WTC11 (cell line): Measurements from ENCODE around the gene DCP1A. TPM values are rescaled to one million over a fixed set of nuclear protein-coding genes. Genes with fewer than 3 reads are reported as not detected.
A peak's percentile ranks its signal among the peaks of the same experiment; 100 is the strongest.
"Not testable (repeated sequence)": the region's sequence is repeated elsewhere in the genome, so short reads cannot be mapped to it uniquely, and the experiment has no call there.

Experiments used
- ATAC-seq: fragments of 200-7000 bp; cut with Tn5 transposase; 2 replicates; pipeline ENCODE4 v1.10.0; 2021; ENCODE audit warnings: mild to moderate bottlenecking, moderate library complexity
- CTCF ChIA-PET: fragments of 300-600 bp; sonication (Branson Sonifier 250); formaldehyde crosslinking; loops from one replicate; lab custom pipeline; 2021; ENCODE audit warnings: antibody characterized with exemption; lab: Charles Lee
- POLR2A ChIA-PET: fragments of 350-600 bp; sonication (Branson Sonifier 250); formaldehyde crosslinking; loops from one replicate; lab custom pipeline; 2021; ENCODE audit warnings: antibody characterized with exemption; lab: Charles Lee
- DNase-seq: peaks from one replicate; pipeline ENCODE4 v3.0.0; 2021; ENCODE audit warnings: low spot score
- H3K27ac Mint-ChIP-seq: 2 replicates; pipeline ENCODE4 v1.8.0; 2021; ENCODE audit warnings: mixed read lengths
- H3K27me3 Mint-ChIP-seq: 2 replicates; pipeline ENCODE4 v1.8.0; 2021; ENCODE audit warnings: low read depth, mild to moderate bottlenecking, moderate library complexity, mixed read lengths
- H3K36me3 Mint-ChIP-seq: 2 replicates; pipeline ENCODE4 v1.8.0; 2021; ENCODE audit warnings: mixed read lengths
- H3K4me1 Mint-ChIP-seq: 2 replicates; pipeline ENCODE4 v1.8.0; 2022; ENCODE audit warnings: mixed read lengths
- H3K4me3 Mint-ChIP-seq: 2 replicates; pipeline ENCODE4 v1.8.0; 2021; ENCODE audit warnings: mild to moderate bottlenecking, moderate library complexity, mixed read lengths
- H3K9me3 Mint-ChIP-seq: 2 replicates; pipeline ENCODE4 v1.8.0; 2021; ENCODE audit warnings: mixed read lengths
- GRHL2 ChIP-seq: fragments of 250-450 bp; sonication (Bioruptor Pico); IDR thresholded peaks from 2 replicates; pipeline ENCODE4 v1.8.0; 2022; ENCODE audit warnings: mild to moderate bottlenecking, moderate library complexity; ENCODE audit not compliant: insufficient replicate concordance, severe bottlenecking
- HMGXB4 ChIP-seq: sonication (generic); formaldehyde crosslinking; IDR thresholded peaks from 2 replicates; pipeline ENCODE4 v1.8.1; 2023; ENCODE audit warnings: mild to moderate bottlenecking, moderate library complexity, missing genetic modification reagents
- IRF2 ChIP-seq: sonication (generic); formaldehyde crosslinking; IDR thresholded peaks from 2 replicates; pipeline ENCODE4 v1.8.0; 2022; ENCODE audit warnings: low read depth, missing genetic modification reagents, borderline replicate concordance
- JAZF1 ChIP-seq: fragments of 250-450 bp; sonication (Bioruptor Pico); IDR thresholded peaks from 2 replicates; pipeline ENCODE4 v1.9.0; 2021; ENCODE audit warnings: moderate library complexity, mild to moderate bottlenecking, inconsistent platforms
- MYBL2 ChIP-seq: sonication (generic); formaldehyde crosslinking; IDR thresholded peaks from 2 replicates; pipeline ENCODE4 v1.8.1; 2023; ENCODE audit warnings: mild to moderate bottlenecking, moderate library complexity, missing genetic modification reagents
- NFATC4 ChIP-seq: fragments of 250-450 bp; sonication (Bioruptor Pico); IDR thresholded peaks from 2 replicates; pipeline ENCODE4 v1.9.0; 2021; ENCODE audit warnings: mild to moderate bottlenecking
- TEAD1 ChIP-seq: sonication (generic); formaldehyde crosslinking; IDR thresholded peaks from 2 replicates; pipeline ENCODE4 v1.8.0; 2022; ENCODE audit warnings: mild to moderate bottlenecking, missing genetic modification reagents
- TP53 ChIP-seq: sonication (generic); formaldehyde crosslinking; IDR thresholded peaks from 2 replicates; pipeline ENCODE4 v1.8.1; 2023; ENCODE audit warnings: mild to moderate bottlenecking, missing genetic modification reagents
- USF2 ChIP-seq: sonication (generic); formaldehyde crosslinking; IDR thresholded peaks from 2 replicates; pipeline ENCODE4 v1.8.1; 2023; ENCODE audit warnings: mild to moderate bottlenecking, missing genetic modification reagents, moderate library complexity
- ZNF121 ChIP-seq: sonication (generic); formaldehyde crosslinking; IDR thresholded peaks from 2 replicates; pipeline ENCODE4 v1.8.0; 2023; ENCODE audit warnings: missing genetic modification reagents
- ZNF416 ChIP-seq: fragments of 250-450 bp; sonication (Bioruptor Pico); IDR thresholded peaks from 2 replicates; pipeline ENCODE4 v1.9.0; 2021; ENCODE audit warnings: mild to moderate bottlenecking, inconsistent platforms
- total RNA-seq: library from RNA; stranded (reverse); gene quantifications from 3 replicates; pipeline ENCODE4 v1.2.3, GENCODE V29; 2021
- TF ChIP-seq, protein P1 (sequence below): sonication (generic); formaldehyde crosslinking; IDR thresholded peaks from 2 replicates; pipeline ENCODE4 v1.8.0; 2023; ENCODE audit warnings: missing genetic modification reagents, mild to moderate bottlenecking, borderline replicate concordance
- TF ChIP-seq, protein P2 (sequence below): sonication (generic); formaldehyde crosslinking; IDR thresholded peaks from 2 replicates; pipeline ENCODE4 v1.8.0; 2022; ENCODE audit warnings: mild to moderate bottlenecking, missing genetic modification reagents

DCP1A gene
- total RNA-seq, 1 experiment from 2014 or later, result 19.1 TPM

DNA sequence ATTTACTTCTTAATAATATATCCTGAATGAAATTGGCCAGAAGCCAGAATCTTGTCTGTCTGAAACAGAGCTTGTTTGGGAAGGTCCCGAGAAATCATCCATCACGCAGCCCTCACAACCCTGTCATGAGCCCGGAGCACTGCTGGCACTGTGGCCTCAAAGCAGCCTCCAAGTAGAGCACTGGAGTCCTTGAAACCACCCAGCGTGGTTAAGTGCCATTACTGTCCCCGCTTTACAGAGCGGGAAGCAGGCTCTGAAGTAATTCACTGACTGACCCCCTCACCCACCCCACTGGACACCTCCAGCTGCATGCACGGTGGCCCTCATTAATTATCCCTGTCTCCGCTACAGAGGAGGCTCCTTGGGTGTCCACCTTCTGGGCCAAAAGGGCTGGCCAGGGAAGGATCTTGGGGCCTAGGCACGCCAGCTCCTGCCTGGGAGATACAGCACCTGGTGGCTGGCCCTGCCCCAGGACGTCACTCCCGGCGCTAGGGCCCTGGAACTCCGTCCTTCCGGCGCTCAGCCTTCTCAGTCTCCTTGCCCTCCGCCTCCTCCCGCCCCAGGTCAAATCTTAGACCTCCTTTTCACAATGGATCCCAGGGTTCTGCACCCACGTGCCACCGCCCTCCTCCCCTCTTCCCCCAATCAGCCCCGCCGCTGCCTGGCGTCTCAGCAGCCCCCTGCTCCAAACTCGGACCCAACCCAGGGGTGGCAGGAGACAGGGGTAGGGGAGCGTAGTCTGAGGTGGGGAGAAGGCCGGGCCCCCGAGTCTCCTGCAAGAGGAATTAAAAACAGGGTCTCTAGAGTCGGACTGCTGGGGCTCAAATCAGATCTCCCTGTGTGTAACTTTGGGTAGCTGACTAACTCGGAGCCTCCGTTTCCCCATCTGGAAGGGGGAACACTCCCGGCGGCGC lies 92.6 kb downstream of the DCP1A start (continued):
- TF ChIP-seq, protein P1, sequence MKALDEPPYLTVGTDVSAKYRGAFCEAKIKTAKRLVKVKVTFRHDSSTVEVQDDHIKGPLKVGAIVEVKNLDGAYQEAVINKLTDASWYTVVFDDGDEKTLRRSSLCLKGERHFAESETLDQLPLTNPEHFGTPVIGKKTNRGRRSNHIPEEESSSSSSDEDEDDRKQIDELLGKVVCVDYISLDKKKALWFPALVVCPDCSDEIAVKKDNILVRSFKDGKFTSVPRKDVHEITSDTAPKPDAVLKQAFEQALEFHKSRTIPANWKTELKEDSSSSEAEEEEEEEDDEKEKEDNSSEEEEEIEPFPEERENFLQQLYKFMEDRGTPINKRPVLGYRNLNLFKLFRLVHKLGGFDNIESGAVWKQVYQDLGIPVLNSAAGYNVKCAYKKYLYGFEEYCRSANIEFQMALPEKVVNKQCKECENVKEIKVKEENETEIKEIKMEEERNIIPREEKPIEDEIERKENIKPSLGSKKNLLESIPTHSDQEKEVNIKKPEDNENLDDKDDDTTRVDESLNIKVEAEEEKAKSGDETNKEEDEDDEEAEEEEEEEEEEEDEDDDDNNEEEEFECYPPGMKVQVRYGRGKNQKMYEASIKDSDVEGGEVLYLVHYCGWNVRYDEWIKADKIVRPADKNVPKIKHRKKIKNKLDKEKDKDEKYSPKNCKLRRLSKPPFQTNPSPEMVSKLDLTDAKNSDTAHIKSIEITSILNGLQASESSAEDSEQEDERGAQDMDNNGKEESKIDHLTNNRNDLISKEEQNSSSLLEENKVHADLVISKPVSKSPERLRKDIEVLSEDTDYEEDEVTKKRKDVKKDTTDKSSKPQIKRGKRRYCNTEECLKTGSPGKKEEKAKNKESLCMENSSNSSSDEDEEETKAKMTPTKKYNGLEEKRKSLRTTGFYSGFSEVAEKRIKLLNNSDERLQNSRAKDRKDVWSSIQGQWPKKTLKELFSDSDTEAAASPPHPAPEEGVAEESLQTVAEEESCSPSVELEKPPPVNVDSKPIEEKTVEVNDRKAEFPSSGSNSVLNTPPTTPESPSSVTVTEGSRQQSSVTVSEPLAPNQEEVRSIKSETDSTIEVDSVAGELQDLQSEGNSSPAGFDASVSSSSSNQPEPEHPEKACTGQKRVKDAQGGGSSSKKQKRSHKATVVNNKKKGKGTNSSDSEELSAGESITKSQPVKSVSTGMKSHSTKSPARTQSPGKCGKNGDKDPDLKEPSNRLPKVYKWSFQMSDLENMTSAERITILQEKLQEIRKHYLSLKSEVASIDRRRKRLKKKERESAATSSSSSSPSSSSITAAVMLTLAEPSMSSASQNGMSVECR (CRISPR knock-in tag), result no peak
- TF ChIP-seq JAZF1 (CRISPR knock-in tag) (no peak), TEAD1 (CRISPR knock-in tag) (0 out of 2 replicates have a peak, but pooled peaks have one; percentile 1), GRHL2 (no peak), MYBL2 (CRISPR knock-in tag) (0 out of 2 replicates have a peak, but pooled peaks have one; percentile 59), TP53 (peak; percentile 57; the same call in 1 of the 2 replicates), ZNF416 (0 out of 2 replicates have a peak, but pooled peaks have one; percentile 27), HMGXB4 (peak; percentile 66; the same call in 1 of the 2 replicates), USF2 (peak; percentile 65), NFATC4 (no peak)
- TF ChIP-seq, protein P2, sequence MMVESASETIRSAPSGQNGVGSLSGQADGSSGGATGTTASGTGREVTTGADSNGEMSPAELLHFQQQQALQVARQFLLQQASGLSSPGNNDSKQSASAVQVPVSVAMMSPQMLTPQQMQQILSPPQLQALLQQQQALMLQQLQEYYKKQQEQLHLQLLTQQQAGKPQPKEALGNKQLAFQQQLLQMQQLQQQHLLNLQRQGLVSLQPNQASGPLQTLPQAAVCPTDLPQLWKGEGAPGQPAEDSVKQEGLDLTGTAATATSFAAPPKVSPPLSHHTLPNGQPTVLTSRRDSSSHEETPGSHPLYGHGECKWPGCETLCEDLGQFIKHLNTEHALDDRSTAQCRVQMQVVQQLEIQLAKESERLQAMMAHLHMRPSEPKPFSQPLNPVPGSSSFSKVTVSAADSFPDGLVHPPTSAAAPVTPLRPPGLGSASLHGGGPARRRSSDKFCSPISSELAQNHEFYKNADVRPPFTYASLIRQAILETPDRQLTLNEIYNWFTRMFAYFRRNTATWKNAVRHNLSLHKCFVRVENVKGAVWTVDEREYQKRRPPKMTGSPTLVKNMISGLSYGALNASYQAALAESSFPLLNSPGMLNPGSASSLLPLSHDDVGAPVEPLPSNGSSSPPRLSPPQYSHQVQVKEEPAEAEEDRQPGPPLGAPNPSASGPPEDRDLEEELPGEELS (CRISPR knock-in tag), result no peak; the same call in 1 of the 2 replicates

DNA sequence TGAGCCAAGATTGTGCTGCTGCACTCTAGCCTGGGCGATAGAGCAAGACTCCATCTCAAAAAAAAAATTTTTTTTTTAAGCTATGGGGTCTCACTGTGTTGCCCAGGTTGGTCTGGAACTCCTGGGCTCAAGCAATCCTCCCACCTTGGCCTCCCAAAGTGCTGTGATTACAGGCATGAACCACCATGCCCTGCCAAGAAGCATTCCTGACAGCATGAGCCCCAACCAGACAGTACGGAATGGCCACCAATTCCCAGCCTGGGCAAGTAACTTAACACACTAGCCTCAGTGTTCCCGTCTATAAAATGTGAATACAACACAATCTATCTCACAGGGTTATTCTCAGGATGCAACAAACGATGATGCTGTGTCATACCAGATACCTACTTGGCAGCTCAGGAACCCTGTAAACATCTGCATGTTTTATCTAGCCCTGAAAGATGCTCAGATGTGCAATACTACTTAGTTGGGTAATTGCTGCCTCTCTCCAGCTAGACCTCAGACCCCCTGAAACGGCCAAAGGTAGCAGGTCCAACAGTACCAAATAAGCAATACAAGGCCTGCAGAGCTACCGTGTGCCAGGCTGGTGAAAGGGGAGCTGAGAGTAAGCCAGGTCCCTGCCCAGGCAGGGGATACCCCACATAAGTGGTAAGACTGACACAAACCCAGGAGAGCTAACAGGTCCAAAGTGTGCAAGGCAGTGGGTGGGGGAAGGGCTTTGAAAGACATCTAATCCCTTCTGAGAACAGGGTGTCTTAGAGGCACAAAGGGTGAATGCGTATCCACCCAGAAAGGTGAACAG lies 93.4 kb downstream of the DCP1A start:
- H3K4me3 Mint-ChIP-seq, result peak overlapping the region; percentile 85
- ChIA-PET CTCF (interaction anchor here (0.8 to 1.3 kb wide), 4 partner anchors 11 to 461 kb away, joined by 3 read pairs; partner anchors contain the start of gene DCP1A), POLR2A (interaction anchor here (0.8 to 2.7 kb wide), 5 partner anchors 10 to 94 kb away, joined by 3 to 10 read pairs (median 4); partner anchors contain the start of gene DCP1A)
- H3K27me3 Mint-ChIP-seq, result peaks cover 6% of the 10 kb centered on the region; the same call in 1 of the 2 replicates
- peak overlapping the region; percentile 100 for H3K27ac Mint-ChIP-seq
- H3K4me1 Mint-ChIP-seq, result peaks cover 66% of the 10 kb centered on the region
- H3K9me3 Mint-ChIP-seq, result no peaks in the 10 kb centered on the region
- peaks cover 9% of the 10 kb centered on the region for H3K36me3 Mint-ChIP-seq
- TF ChIP-seq IRF2 (CRISPR knock-in tag) (no peak), ZNF121 (peak; percentile 99)
- ATAC-seq, result no peak
- DNase-seq, result no peak

DNA sequence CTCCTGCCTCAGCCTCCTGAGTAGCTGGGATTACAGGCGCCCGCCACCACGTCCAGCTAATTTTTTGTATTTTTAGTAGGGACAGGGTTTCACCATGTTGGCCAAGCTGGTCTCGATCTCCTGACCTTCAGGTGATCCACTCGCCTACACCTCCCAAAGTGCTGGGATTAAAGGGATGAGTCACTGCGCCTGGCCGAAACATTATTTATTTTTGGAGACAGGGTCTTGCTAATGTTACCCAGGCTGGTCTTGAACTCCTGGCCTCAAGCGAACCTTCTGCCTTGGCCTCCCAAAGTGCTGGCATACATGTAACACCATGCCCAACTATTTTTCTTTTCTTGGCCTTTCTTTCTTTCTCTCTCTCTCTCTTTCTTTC lies 94.4 kb downstream of the DCP1A start:
- ATAC-seq, H3K27me3 Mint-ChIP-seq, DNase-seq, H3K9me3 Mint-ChIP-seq: not testable (repeated sequence)
- ChIA-PET POLR2A (interaction anchor here (0.6 to 1.1 kb wide), 5 partner anchors 9 to 290 kb away, joined by 3 to 4 read pairs (median 3); no protein-coding TSS in a partner anchor), CTCF (interaction anchor here (0.9 to 1.7 kb wide), 3 partner anchors 10 to 460 kb away, joined by 3 to 5 read pairs (median 3); no protein-coding TSS in a partner anchor)
- H3K36me3 Mint-ChIP-seq, result peaks cover 10% of the 10 kb centered on the region
- peak overlapping the region; percentile 100 for H3K27ac Mint-ChIP-seq
- H3K4me3 Mint-ChIP-seq, result peak overlapping the region; percentile 85
- peaks cover 64% of the 10 kb centered on the region for H3K4me1 Mint-ChIP-seq
